HepG2 (cell line): ENCODE measurements around the gene RACGAP1. TPM values are rescaled to one million over a fixed set of nuclear protein-coding genes. Genes with fewer than 3 reads are reported as not detected.

ENCODE experiments used
- ATAC-seq: fragments of 200-7000 bp; cut with Tn5 transposase; 3 replicates; pipeline ENCODE4 v1.9.1; 2020; ENCODE audit warnings: mild to moderate bottlenecking, moderate library complexity
- BruUV-seq: library from RNA; stranded (reverse); fragments of 400-500 nt; replicated peaks from 2 replicates; lab custom pipeline; 2021; lab: Mats Ljungman, UMichigan
- CTCF ChIA-PET: fragments of 300-600 bp; formaldehyde crosslinking; extraction: SDS; loops from one replicate; lab custom pipeline; 2021; ENCODE audit warnings: low total read pairs, inconsistent platforms, low intra/inter-chr PET ratio; lab: Yijun Ruan, JAX
- POLR2A ChIA-PET: fragments of 350-600 bp; sonication (Branson Sonifier 250); formaldehyde crosslinking; loops from one replicate; lab custom pipeline; 2020; ENCODE audit warnings: antibody characterized with exemption, inconsistent platforms; lab: Yijun Ruan, JAX
- DNase-seq: peaks from one replicate; pipeline ENCODE4 v3.0.0-alpha.2; 2015; ENCODE audit warnings: low spot score
- FAIRE-seq: peaks from 3 replicates; lab custom pipeline; 2011; peaks lifted over from hg19 to GRCh38; lab: Jason Lieb, UNC
- H2AFZ ChIP-seq: one replicate; pipeline ENCODE4 v1.6.1; 2011; ENCODE audit warnings: low read length, inconsistent platforms
- H3K27ac ChIP-seq: fragments of 300-600 bp; 3 replicates; pipeline ENCODE4 v1.8.0; 2011; ENCODE audit warnings: mixed run types, mild to moderate bottlenecking, mixed read lengths, low read length, inconsistent platforms; ENCODE audit not compliant: insufficient read depth; ENCODE audit errors: extremely low read length
- H3K27me3 ChIP-seq, 2 experiments: fragments of 200-600 bp in 1 of 2; 2 replicates in 1 of 2; 3 replicates in 1 of 2; pipeline versions ENCODE4 v1.6.0 to v1.8.0; 2011; ENCODE audit warnings: low read length in 2 of 2, mild to moderate bottlenecking in 2 of 2, moderate library complexity in 2 of 2, inconsistent platforms in 1 of 2; ENCODE audit not compliant: insufficient read depth in 2 of 2, control insufficient read depth in 1 of 2
- H3K36me3 ChIP-seq, 2 experiments: fragments of 200-600 bp in 1 of 2; replicated peaks in 1 of 2; 2 replicates in 1 of 2; 3 replicates in 1 of 2; pipeline versions ENCODE4 v1.5.1 to v1.8.0; 2011; ENCODE audit warnings: low read length in 2 of 2, inconsistent platforms in 1 of 2; ENCODE audit not compliant: insufficient read depth in 2 of 2, control insufficient read depth in 1 of 2
- H3K4me1 ChIP-seq: 2 replicates; pipeline ENCODE4 v1.5.1; 2012; ENCODE audit warnings: low read length, inconsistent platforms; ENCODE audit not compliant: insufficient read depth
- H3K4me2 ChIP-seq: 2 replicates; pipeline ENCODE4 v1.6.0; 2011; ENCODE audit warnings: low read depth, low read length, inconsistent platforms
- H3K4me3 ChIP-seq, 3 experiments: fragments of 200-600 bp in 1 of 3; sonication (generic), shearing (Covaris generic) in 1 of 3; replicated peaks in 1 of 3; 2 replicates each; pipeline ENCODE4 v1.5.1; 2011 to 2016; ENCODE audit warnings: low read length in 3 of 3, inconsistent platforms in 2 of 3, low read depth in 2 of 3, mild to moderate bottlenecking in 2 of 3, control low read depth in 1 of 3, mixed read lengths in 1 of 3; ENCODE audit not compliant: insufficient read depth in 1 of 3
- H3K79me2 ChIP-seq: one replicate; pipeline ENCODE4 v1.6.1; 2011; ENCODE audit warnings: low read length, inconsistent platforms; ENCODE audit not compliant: insufficient read depth
- H3K9ac ChIP-seq: 2 replicates; pipeline ENCODE4 v1.6.0; 2011; ENCODE audit warnings: mild to moderate bottlenecking, low read depth, low read length, inconsistent platforms; ENCODE audit not compliant: insufficient read depth
- H3K9me3 ChIP-seq: 2 replicates; pipeline ENCODE4 v1.5.1; 2012; ENCODE audit warnings: mild to moderate bottlenecking, low read length
- H4K20me1 ChIP-seq: 2 replicates; pipeline ENCODE4 v1.6.0; 2011; ENCODE audit warnings: inconsistent platforms, mild to moderate bottlenecking, low read length, moderate library complexity; ENCODE audit not compliant: insufficient read depth
- HOMEZ ChIP-seq: IDR thresholded peaks from 2 replicates; pipeline ENCODE4 v1.6.1; 2016; ENCODE audit warnings: low read depth
- IRF1 ChIP-seq: sonication (generic); formaldehyde crosslinking; IDR thresholded peaks from 2 replicates; pipeline ENCODE4 v1.4.0; 2020; ENCODE audit warnings: low read depth, mild to moderate bottlenecking, missing genetic modification reagents
- KDM3A ChIP-seq: IDR thresholded peaks from 2 replicates; pipeline ENCODE4 v1.6.1; 2018; ENCODE audit warnings: low read depth, missing compliant biosample characterization
- MAX ChIP-seq: IDR thresholded peaks from 2 replicates; pipeline ENCODE4 v1.6.1; 2012; ENCODE audit warnings: inconsistent platforms
- NCOA5 ChIP-seq: sonication (generic); formaldehyde crosslinking; IDR thresholded peaks from 2 replicates; pipeline ENCODE4 v1.4.0; 2020; ENCODE audit warnings: missing genetic modification reagents
- ONECUT2 ChIP-seq: sonication (generic); formaldehyde crosslinking; IDR thresholded peaks from 2 replicates; pipeline ENCODE4 v1.4.0; 2020; ENCODE audit warnings: missing genetic modification reagents
- SAFB2 ChIP-seq: sonication (generic); formaldehyde crosslinking; IDR thresholded peaks from 2 replicates; pipeline ENCODE4 v1.5.1; 2020; ENCODE audit warnings: missing genetic modification reagents, low read depth, mild to moderate bottlenecking, borderline replicate concordance
- THAP11 ChIP-seq: IDR thresholded peaks from 2 replicates; pipeline ENCODE4 v1.6.1; 2016; ENCODE audit warnings: missing biosample characterization, missing genetic modification reagents
- ZNF335 ChIP-seq: sonication (generic); formaldehyde crosslinking; IDR thresholded peaks from 2 replicates; pipeline ENCODE4 v1.4.0; 2020; ENCODE audit warnings: missing genetic modification reagents
- ZNF629 ChIP-seq: sonication (generic); formaldehyde crosslinking; conservative IDR thresholded peaks from 2 replicates; pipeline ENCODE4 v1.5.0; 2020; ENCODE audit warnings: missing genetic modification reagents
- ZNF737 ChIP-seq: sonication (generic); formaldehyde crosslinking; IDR thresholded peaks from 2 replicates; pipeline ENCODE4 v1.5.0; 2020; ENCODE audit warnings: missing genetic modification reagents, mild to moderate bottlenecking, borderline replicate concordance
- ZNF878 ChIP-seq: sonication (generic); formaldehyde crosslinking; IDR thresholded peaks from 2 replicates; pipeline ENCODE4 v1.8.1; 2023; ENCODE audit warnings: mild to moderate bottlenecking, missing genetic modification reagents, moderate library complexity
- WGBS: methylation state at CpG from one replicate; pipeline ENCODE4 v1.1.6; 2017; ENCODE audit warnings: low lambda C conversion rate; 5-methylcytosine and 5-hydroxymethylcytosine counted together
- in situ Hi-C: cut with HindIII; loops from 2 replicates; pipeline ENCODE4 v1.10.0; 2017; ENCODE audit warnings: low pct_unique_long_range_greater_than_20kb; ENCODE audit not compliant: extremely low pct_ligation_motif_present
- intact Hi-C: fragments of 100-400 bp; cut with micrococcal nuclease; formaldehyde crosslinking; loops from one replicate; pipeline ENCODE4 v1.10.0; 2022; ENCODE audit not compliant: unreplicated experiment
- polyA plus RNA-seq, 8 experiments: library from polyadenylated mRNA; depleted of rRNA in 3 of 8; stranded (reverse) in 7 of 8; unstranded in 1 of 8; fragments of >200 nt; fragmentation: Illumina TruSeq in 4 of 8; extraction: Trizol in 4 of 8; gene quantifications; 2 replicates each; pipeline versions ENCODE4 v1.2.1 to v1.2.3, GENCODE V29; 2011 to 2016; ENCODE audit warnings: low read depth in 4 of 8, missing spikeins in 1 of 8, mixed read lengths in 1 of 8; ENCODE audit not compliant: insufficient read depth in 1 of 8
- total RNA-seq, 5 experiments: library from RNA; depleted of rRNA; stranded (reverse); fragments of >200 nt; fragmentation: Illumina TruSeq; extraction: Trizol; gene quantifications; 2 replicates each; pipeline ENCODE4 v1.2.3, GENCODE V29; 2016; ENCODE audit warnings: low read depth in 1 of 5
- TF ChIP-seq, protein P1 (sequence below): sonication (generic); formaldehyde crosslinking; IDR thresholded peaks from 2 replicates; pipeline ENCODE4 v1.4.0; 2020; ENCODE audit warnings: mild to moderate bottlenecking, missing genetic modification reagents
- TF ChIP-seq, protein P2 (sequence below): IDR thresholded peaks from 2 replicates; pipeline ENCODE4 v1.6.1; 2016; ENCODE audit warnings: missing compliant biosample characterization, missing genetic modification reagents, borderline replicate concordance
- TF ChIP-seq, protein P3 (sequence below): sonication (generic); formaldehyde crosslinking; IDR thresholded peaks from 2 replicates; pipeline ENCODE4 v1.5.0; 2020; ENCODE audit warnings: mild to moderate bottlenecking, missing genetic modification reagents

Gene RACGAP1
- total and polyA plus RNA-seq, 2 of the 13 experiments (the other 11 are each of a cell fraction or from before 2014, with no cell fraction given) = 16.7 to 57.9 TPM

DNA sequence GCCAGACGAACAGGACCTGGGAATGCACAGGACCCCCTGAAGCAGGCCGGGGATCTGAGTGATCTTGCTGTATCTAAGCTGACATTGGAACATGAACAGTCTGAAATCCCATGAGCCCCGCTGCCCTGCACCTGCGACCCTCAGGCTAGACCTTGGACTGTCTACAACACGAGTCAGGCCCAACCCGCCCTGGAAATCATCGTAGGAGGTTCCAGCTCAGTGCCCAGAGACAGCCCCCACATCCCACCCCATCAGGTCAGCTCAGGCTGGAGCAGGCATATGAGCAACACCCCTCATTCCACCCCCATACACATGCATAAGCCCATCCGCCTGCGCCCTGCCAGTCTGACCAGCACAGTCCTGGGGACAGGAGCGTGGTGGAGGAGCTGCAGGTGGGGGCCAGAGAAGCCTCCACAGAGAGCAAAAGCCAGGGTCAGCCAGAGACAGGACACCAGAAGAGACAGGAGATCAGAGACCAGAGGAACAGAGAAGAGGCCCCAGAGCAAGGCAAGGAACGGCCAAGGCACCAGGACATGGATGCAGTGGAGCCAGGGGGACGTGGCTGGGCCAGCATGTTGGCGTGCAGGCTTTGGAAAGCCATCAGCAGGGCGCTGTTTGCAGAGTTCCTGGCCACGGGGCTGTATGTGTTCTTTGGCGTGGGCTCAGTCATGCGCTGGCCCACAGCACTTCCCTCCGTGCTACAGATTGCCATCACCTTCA, 52.5 kb downstream of the RACGAP1 start, which contains the start of gene AQP6 (continued):
- TF ChIP-seq SAFB2 (CRISPR knock-in tag) = no peak
- TF ChIP-seq ZNF737 (CRISPR knock-in tag) = no peak
- TF ChIP-seq, protein P1, sequence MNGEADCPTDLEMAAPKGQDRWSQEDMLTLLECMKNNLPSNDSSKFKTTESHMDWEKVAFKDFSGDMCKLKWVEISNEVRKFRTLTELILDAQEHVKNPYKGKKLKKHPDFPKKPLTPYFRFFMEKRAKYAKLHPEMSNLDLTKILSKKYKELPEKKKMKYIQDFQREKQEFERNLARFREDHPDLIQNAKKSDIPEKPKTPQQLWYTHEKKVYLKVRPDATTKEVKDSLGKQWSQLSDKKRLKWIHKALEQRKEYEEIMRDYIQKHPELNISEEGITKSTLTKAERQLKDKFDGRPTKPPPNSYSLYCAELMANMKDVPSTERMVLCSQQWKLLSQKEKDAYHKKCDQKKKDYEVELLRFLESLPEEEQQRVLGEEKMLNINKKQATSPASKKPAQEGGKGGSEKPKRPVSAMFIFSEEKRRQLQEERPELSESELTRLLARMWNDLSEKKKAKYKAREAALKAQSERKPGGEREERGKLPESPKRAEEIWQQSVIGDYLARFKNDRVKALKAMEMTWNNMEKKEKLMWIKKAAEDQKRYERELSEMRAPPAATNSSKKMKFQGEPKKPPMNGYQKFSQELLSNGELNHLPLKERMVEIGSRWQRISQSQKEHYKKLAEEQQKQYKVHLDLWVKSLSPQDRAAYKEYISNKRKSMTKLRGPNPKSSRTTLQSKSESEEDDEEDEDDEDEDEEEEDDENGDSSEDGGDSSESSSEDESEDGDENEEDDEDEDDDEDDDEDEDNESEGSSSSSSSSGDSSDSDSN (CRISPR knock-in tag) = 0 out of 2 replicates have a peak, but pooled peaks have one; percentile 29
- no peak for TF ChIP-seq HOMEZ
- no peak for TF ChIP-seq KDM3A
- TF ChIP-seq ZNF878 = no peak
- no peak for TF ChIP-seq NCOA5 (CRISPR knock-in tag)
- TF ChIP-seq MAX = no peak

GRCh38 chr12:49972129-49972528, 53.2 kb downstream of the RACGAP1 start:
- intact Hi-C loops = no loop called here
- POLR2A ChIA-PET = no interaction called here
- TF ChIP-seq ONECUT2 (CRISPR knock-in tag) (no peak), IRF1 (no peak), ZNF335 (CRISPR knock-in tag) (no peak), THAP11 (no peak), ZNF629 (CRISPR knock-in tag) (no peak)
- TF ChIP-seq, protein P2, sequence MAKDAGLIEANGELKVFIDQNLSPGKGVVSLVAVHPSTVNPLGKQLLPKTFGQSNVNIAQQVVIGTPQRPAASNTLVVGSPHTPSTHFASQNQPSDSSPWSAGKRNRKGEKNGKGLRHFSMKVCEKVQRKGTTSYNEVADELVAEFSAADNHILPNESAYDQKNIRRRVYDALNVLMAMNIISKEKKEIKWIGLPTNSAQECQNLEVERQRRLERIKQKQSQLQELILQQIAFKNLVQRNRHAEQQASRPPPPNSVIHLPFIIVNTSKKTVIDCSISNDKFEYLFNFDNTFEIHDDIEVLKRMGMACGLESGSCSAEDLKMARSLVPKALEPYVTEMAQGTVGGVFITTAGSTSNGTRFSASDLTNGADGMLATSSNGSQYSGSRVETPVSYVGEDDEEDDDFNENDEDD = no peak
- TF ChIP-seq, protein P3, sequence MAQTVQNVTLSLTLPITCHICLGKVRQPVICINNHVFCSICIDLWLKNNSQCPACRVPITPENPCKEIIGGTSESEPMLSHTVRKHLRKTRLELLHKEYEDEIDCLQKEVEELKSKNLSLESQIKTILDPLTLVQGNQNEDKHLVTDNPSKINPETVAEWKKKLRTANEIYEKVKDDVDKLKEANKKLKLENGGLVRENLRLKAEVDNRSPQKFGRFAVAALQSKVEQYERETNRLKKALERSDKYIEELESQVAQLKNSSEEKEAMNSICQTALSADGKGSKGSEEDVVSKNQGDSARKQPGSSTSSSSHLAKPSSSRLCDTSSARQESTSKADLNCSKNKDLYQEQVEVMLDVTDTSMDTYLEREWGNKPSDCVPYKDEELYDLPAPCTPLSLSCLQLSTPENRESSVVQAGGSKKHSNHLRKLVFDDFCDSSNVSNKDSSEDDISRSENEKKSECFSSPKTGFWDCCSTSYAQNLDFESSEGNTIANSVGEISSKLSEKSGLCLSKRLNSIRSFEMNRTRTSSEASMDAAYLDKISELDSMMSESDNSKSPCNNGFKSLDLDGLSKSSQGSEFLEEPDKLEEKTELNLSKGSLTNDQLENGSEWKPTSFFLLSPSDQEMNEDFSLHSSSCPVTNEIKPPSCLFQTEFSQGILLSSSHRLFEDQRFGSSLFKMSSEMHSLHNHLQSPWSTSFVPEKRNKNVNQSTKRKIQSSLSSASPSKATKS = no peak

More at GRCh38 chr12:49972129-49972528, 53.2 kb downstream of the RACGAP1 start:
- DNase-seq = no peak
- Histone ChIP-seq H3K27me3 (peaks cover 1 to 41% of the 10 kb centered on the region in 2 experiments), H3K9ac (no peak overlapping the region), H3K27ac (no peak overlapping the region), H3K4me3 (peak overlapping the region in 2 of 3 experiments; percentile 25 to 47; a peak in 3 of 6 replicates), H2AFZ (no peak overlapping the region), H3K4me1 (peaks cover 59% of the 10 kb centered on the region), H3K4me2 (peak overlapping the region; percentile 75), H3K79me2 (no peaks in the 10 kb centered on the region), H3K9me3 (no peaks in the 10 kb centered on the region), H3K36me3 (no peaks in the 10 kb centered on the region), H4K20me1 (no peaks in the 10 kb centered on the region)
- 59% methylated on average over 8 of the region's 9 CpGs for WGBS
- no TSS peak for BruUV-seq
- in situ Hi-C loops = loop anchor here (5.0 kb wide), 1 partner anchor 85 kb away; the partner anchor contains the start of gene ASIC1
- ATAC-seq = no peak
- CTCF ChIA-PET = no interaction called here
- FAIRE-seq = no peak
